ENCODE results near the gene TRAPPC8.

The TRAPPC8 gene

GRCh38 chr18:31892936-31893335, 50.0 kb downstream of the TRAPPC8 start:
- H3K4me2 ChIP-seq, result no peak overlapping the region
- peaks cover 87 to 100% (median 95%) of the 10 kb centered on the region in 11 experiments for H3K36me3 ChIP-seq
- no peaks in the 10 kb centered on the region for H3K27me3 ChIP-seq
- H3K4me3 ChIP-seq, result no peak overlapping the region
- no peak overlapping the region for H3K27ac ChIP-seq
- peaks cover 0 to 49% (median 0%) of the 10 kb centered on the region in 11 experiments; a peak in 6 of 22 replicates for H4K20me1 ChIP-seq
- no peaks in the 10 kb centered on the region for H3K4me1 ChIP-seq
- TF ChIP-seq Cebpa-rat (IDR thresholded peaks at IDR 0.05), result no peak
- H3K9ac ChIP-seq, result no peak overlapping the region
- peaks cover 0 to 7% (median 0%) of the 10 kb centered on the region in 11 experiments; a peak in 2 of 22 replicates for H3K9me3 ChIP-seq (replicated peaks in 1 of 11)

- H3K9me3 ChIP-seq (replicated peaks in 1 of 11), result peaks cover 0 to 7% (median 0%) of the 10 kb centered on the region in 11 experiments; a peak in 2 of 22 replicates
- H3K4me3 ChIP-seq, result no peak overlapping the region
- H3K4me2 ChIP-seq, result no peak overlapping the region
- H3K9ac ChIP-seq, result no peak overlapping the region
- no peaks in the 10 kb centered on the region for H3K4me1 ChIP-seq
- peaks cover 0 to 50% (median 0%) of the 10 kb centered on the region in 11 experiments; a peak in 7 of 22 replicates for H4K20me1 ChIP-seq
- no peak overlapping the region for H3K27ac ChIP-seq
- no peak for TF ChIP-seq Cebpa-rat (IDR thresholded peaks at IDR 0.05)
- peaks cover 90 to 100% (median 98%) of the 10 kb centered on the region in 11 experiments for H3K36me3 ChIP-seq
- H3K27me3 ChIP-seq, result no peaks in the 10 kb centered on the region
These were observed 51.4 kb downstream of the TRAPPC8 start for GRCh38 chr18:31891566-31891965.

- H3K9ac ChIP-seq, result no peak overlapping the region
- H3K4me3 ChIP-seq, result no peak overlapping the region
- H3K9me3 ChIP-seq (replicated peaks in 1 of 11), result peaks cover 18 to 47% (median 39%) of the 10 kb centered on the region in 11 experiments
- TF ChIP-seq Cebpa-rat (IDR thresholded peaks at IDR 0.05), result no peak
- no peaks in the 10 kb centered on the region for H3K27me3 ChIP-seq
- no peak overlapping the region for H3K27ac ChIP-seq
- H3K36me3 ChIP-seq, result peaks cover 95 to 100% (median 98%) of the 10 kb centered on the region in 11 experiments
- peaks cover 0 to 58% (median under 1%) of the 10 kb centered on the region in 11 experiments; a peak in 7 of 22 replicates for H4K20me1 ChIP-seq
- H3K4me2 ChIP-seq, result no peak overlapping the region
- H3K4me1 ChIP-seq, result no peaks in the 10 kb centered on the region
These were observed 58.9 kb downstream of the TRAPPC8 start for GRCh38 chr18:31884020-31884419.

GRCh38 chr18:31880186-31880898, 62.6 kb downstream of the TRAPPC8 start:
- Histone ChIP-seq H3K27me3 (no peaks in the 10 kb centered on the region), H3K27ac (no peak overlapping the region), H3K4me3 (no peak overlapping the region), H3K9me3 (replicated peaks in 1 of 11) (peaks cover 18 to 44% (median 37%) of the 10 kb centered on the region in 11 experiments), H3K4me1 (no peaks in the 10 kb centered on the region), H3K4me2 (no peak overlapping the region), H4K20me1 (peaks cover 0 to 72% (median 10%) of the 10 kb centered on the region in 11 experiments; a peak in 14 of 22 replicates), H3K36me3 (peaks cover 95 to 100% (median 98%) of the 10 kb centered on the region in 11 experiments), H3K9ac (no peak overlapping the region)
- TF ChIP-seq Cebpa-rat (IDR thresholded peaks at IDR 0.05), result no peak

GRCh38 chr18:31878358-31878757, 64.6 kb downstream of the TRAPPC8 start:
- H3K36me3 ChIP-seq, result peaks cover 95 to 100% (median 98%) of the 10 kb centered on the region in 11 experiments
- no peak overlapping the region for H3K4me2 ChIP-seq
- H3K27me3 ChIP-seq, result no peaks in the 10 kb centered on the region
- TF ChIP-seq Cebpa-rat (IDR thresholded peaks at IDR 0.05), result no peak
- no peak overlapping the region for H3K27ac ChIP-seq
- no peak overlapping the region for H3K9ac ChIP-seq
- H3K9me3 ChIP-seq (replicated peaks in 1 of 11), result peaks cover 18 to 34% (median 31%) of the 10 kb centered on the region in 11 experiments
- no peaks in the 10 kb centered on the region for H3K4me1 ChIP-seq
- peaks cover 0 to 62% (median 10%) of the 10 kb centered on the region in 11 experiments; a peak in 14 of 22 replicates for H4K20me1 ChIP-seq
- H3K4me3 ChIP-seq, result no peak overlapping the region

- H3K27me3 ChIP-seq, result no peaks in the 10 kb centered on the region
- peaks cover 18 to 29% (median 27%) of the 10 kb centered on the region in 11 experiments for H3K9me3 ChIP-seq (replicated peaks in 1 of 11)
- H3K4me3 ChIP-seq, result no peak overlapping the region
- H3K27ac ChIP-seq, result no peak overlapping the region
- no peak overlapping the region for H3K4me2 ChIP-seq
- TF ChIP-seq Cebpa-rat (IDR thresholded peaks at IDR 0.05), result no peak
- H4K20me1 ChIP-seq, result peaks cover 0 to 61% (median 10%) of the 10 kb centered on the region in 11 experiments; a peak in 14 of 22 replicates
- no peak overlapping the region for H3K9ac ChIP-seq
- H3K36me3 ChIP-seq, result peaks cover 95 to 100% (median 98%) of the 10 kb centered on the region in 11 experiments
- H3K4me1 ChIP-seq, result no peaks in the 10 kb centered on the region
These were observed 65.0 kb downstream of the TRAPPC8 start for GRCh38 chr18:31877900-31878299.

- Histone ChIP-seq H3K27ac (no peak overlapping the region), H3K9ac (no peak overlapping the region), H3K4me1 (no peaks in the 10 kb centered on the region), H4K20me1 (peaks cover 0 to 55% (median 10%) of the 10 kb centered on the region in 11 experiments; a peak in 14 of 22 replicates), H3K4me3 (no peak overlapping the region), H3K9me3 (replicated peaks in 1 of 11) (peaks cover 8 to 17% (median 16%) of the 10 kb centered on the region in 11 experiments), H3K36me3 (peaks cover 96 to 100% (median 98%) of the 10 kb centered on the region in 11 experiments), H3K4me2 (no peak overlapping the region), H3K27me3 (no peaks in the 10 kb centered on the region)
- no peak for TF ChIP-seq Cebpa-rat (IDR thresholded peaks at IDR 0.05)
These were observed 66.2 kb downstream of the TRAPPC8 start for GRCh38 chr18:31876707-31877106.

- Histone ChIP-seq H3K4me3 (no peak overlapping the region), H3K9me3 (replicated peaks in 1 of 11) (peaks cover 0 to 3% (median 2%) of the 10 kb centered on the region in 11 experiments; a peak in 9 of 22 replicates), H3K4me1 (no peaks in the 10 kb centered on the region), H3K27ac (no peak overlapping the region), H3K4me2 (no peak overlapping the region), H3K9ac (no peak overlapping the region), H3K27me3 (no peaks in the 10 kb centered on the region), H3K36me3 (peaks cover 94 to 100% (median 98%) of the 10 kb centered on the region in 11 experiments), H4K20me1 (peaks cover 0 to 44% (median 10%) of the 10 kb centered on the region in 11 experiments; a peak in 14 of 22 replicates)
- no peak for TF ChIP-seq Cebpa-rat (IDR thresholded peaks at IDR 0.05)
These were observed 67.6 kb downstream of the TRAPPC8 start for GRCh38 chr18:31875301-31875700.

GRCh38 chr18:31863103-31863502, 79.8 kb downstream of the TRAPPC8 start:
- no peak overlapping the region for H3K4me3 ChIP-seq
- TF ChIP-seq Cebpa-rat (IDR thresholded peaks at IDR 0.05), result peak in 1 of 11 experiments; percentile 59; a peak in 1 of 22 replicates
- H3K36me3 ChIP-seq, result peaks cover 80 to 100% (median 94%) of the 10 kb centered on the region in 11 experiments
- H4K20me1 ChIP-seq, result peaks cover 0 to 20% (median 0%) of the 10 kb centered on the region in 11 experiments; a peak in 3 of 22 replicates
- no peaks in the 10 kb centered on the region for H3K27me3 ChIP-seq
- no peak overlapping the region for H3K9ac ChIP-seq
- no peaks in the 10 kb centered on the region for H3K9me3 ChIP-seq (replicated peaks in 1 of 11)
- no peak overlapping the region for H3K4me2 ChIP-seq
- peaks cover 0 to 7% (median 0%) of the 10 kb centered on the region in 10 experiments; a peak in 3 of 20 replicates for H3K4me1 ChIP-seq
- H3K27ac ChIP-seq, result no peak overlapping the region

All from BLaER1 treated with 17β-estradiol and CSF1 and Interleukin-3, amounts not matched to agents 10 nM and 100 nM (cell line).